NK-92 treated with Interleukin-12 subunit alpha and Interleukin-12 subunit beta, amount 100 ng/mL, for 24 hours (cell line): ENCODE results near the gene OR6B3.

ENCODE experiments used
- DNase-seq: peaks from one replicate; lab custom pipeline; 2025; lab: John Stamatoyannopoulos, UW

OR6B3 gene

DNA sequence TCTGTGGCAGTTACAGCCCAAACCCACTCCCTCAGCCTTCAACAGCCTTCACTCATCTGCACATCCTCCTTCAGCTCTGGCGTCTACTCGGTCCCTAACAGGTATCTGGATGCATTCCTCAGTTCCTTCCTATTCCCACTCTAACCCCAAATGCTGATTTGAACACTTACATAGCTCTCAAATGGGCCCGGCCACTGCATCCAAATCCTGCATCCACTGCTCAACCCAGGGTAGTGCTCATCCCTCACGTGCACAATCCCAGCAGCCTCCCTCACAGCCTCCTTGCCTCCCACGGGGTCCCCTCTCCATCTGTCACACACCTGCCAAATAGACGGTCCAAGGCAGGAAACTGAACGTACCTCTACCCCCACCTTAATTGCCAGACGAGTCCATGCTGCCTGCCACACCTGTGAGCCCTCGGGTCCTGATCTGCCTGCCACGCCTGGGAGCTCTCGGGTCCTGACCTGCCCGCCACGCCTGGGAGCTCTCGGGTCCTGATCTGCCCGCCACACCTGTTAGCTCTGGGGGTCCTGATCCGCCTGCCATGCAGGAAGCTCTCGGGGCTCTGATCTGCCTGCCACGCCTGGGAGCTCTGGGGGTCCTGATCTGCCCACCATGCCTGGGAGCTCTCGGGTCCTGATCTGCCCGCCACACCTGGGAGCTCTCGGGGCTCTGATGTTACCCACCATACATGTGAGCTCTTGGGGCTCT lies 9.9 kb downstream of the OR6B3 start:
- no peak for DNase-seq

DNA sequence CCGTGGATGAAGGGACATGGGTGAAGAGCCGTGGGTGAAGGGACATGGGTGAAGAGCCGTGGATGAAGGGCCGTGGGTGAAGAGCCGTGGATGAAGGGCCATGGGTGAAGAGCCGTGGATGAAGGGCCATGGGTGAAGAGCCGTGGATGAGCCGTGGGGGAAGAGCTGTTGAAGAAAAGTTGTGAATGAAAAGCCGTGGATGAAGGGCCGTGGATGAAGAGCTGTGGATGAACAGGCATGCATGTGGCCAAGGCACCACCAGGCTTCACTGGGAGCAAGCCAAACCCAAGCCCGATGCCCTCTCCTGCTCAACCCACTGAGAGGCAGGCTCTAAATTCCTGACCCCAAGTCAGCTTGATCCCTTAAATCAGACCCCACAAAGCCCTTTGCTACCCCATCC lies 10.6 kb downstream of the OR6B3 start:
- DNase-seq, result no peak

DNA sequence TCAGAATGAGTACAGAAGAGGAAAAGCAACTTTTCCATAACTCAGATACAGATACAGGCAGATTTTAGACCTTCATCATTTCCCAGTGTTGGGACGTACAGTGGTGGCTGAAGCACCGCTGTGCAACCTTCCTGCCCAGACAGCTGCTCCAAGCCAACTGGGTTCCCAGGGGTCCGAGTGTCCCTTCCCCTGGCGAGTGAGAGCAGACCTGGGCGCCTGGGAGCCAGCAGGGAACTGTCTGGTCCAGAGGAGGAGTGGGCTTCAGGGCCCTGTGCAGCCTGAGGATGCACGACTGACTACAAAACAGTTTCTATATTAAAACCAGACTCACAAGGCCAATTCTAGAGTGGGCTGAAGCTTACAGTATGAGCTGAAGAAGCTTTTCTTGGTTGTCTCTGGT lies 12.0 kb downstream of the OR6B3 start:
- DNase-seq, result no peak

DNA sequence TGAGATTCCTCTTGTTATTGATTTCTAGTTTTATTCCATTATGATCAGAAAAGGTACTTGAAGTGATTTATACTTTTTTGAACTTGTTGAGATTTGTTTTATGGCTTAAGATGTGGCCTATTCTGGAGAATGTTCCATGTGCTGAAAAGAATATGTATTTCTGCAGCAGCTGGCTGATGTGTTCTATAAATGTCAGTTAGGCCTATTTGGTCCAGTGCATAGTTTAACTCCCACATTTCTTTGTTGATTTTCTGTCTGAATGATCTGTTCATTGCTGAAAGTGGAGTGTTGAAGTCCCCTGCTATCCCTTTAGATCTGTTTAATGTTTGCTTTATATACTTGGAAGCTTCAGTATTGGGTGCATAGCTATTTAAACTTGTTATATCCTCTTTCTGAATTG lies 16.0 kb downstream of the OR6B3 start:
- DNase-seq, result no peak

DNA sequence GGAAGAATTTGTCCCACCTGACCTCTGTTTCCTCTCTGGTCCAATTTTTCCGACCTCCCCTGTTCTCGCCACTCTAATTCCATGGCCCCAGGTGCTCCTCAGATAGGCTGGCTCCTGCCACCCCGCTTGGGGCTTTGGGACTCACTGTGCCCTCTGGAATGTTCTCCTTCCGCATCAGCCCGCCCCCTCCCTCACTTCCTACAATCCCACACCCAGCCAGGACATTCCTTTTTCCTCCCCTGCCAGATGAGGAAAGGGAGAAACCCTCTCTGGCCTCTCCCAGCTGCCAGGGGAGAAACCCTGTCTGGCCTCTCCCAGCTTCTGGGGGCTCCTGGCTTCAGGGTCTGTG lies 20.0 kb downstream of the OR6B3 start:
- no peak for DNase-seq

DNA sequence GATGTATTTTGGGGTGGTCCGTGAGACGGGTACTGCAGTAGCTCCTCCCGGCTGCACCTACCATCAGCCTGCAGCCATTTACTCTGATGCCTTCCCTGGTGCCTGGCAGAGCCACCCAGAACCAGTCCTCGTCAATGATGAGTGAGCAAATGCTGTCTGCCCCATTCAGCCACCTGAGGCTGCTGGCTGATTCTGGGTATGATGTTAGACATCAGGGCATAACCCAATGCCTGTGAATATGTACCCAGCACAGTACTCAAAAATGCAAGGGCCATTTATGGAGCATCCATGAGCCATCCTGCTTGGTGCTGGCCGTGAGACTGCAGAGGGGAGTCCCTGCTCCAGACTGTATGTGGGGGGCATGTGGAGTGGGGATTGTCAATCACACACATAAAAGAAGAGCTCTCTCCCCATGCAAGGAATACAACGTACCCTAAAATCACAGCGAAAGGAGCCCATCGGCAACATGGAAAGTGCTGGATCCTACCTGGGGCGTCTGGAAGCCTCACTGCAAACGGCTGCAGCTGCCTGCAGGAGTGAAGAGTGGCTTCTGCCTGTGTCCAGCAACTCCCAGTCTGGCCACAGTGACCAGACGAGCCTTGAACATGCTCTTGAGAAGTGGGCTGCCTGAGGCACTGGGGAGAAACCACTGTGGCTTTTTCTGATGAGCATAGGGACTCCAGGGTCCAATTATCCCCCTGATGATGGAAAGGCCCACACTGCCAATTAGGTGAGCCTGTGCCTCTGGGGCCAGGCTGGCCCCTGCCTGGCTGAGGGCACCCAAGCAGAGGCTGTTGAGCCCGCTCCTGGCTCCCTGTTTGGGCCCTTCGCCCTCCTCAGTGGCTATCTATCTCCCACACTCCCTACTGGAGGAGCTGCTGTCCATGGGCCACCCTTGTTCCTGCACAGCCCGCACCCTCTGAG lies 20.7 kb downstream of the OR6B3 start:
- no peak for DNase-seq

DNA sequence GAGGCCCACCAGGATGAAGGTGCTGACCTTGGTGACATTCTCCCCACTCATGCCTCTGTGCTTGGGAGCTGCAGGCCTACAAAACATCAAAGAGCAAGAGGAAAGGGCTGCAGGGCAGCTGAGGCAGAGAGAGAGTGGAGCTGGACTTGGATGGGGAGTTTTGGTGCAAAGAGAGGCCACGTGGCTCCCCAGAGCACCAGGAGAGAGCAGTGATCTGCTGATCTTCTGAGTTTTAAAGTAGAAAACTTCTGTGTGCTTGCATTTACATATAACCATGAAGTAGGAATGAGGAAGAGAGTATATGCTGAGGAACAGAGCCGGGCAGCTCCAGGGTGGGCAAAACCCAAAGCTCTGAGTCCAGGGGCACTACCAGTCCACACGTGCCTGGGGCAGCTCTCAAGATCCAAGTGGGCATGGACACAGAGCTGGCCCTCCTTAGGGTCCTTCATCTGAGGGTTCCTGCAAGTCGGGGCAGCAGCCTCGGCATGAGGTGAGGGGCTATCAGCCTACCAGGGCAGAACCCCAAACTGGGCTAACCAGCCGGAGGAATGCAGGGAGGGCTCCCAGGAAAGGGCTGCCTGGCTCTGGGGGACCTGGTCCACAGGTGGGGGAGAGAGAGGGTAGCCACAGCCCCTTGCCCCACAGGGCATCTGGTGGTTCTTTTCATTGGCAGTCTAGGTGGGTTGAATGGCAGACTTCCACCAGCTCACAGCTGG lies 22.8 kb downstream of the OR6B3 start, which contains the start of gene OR6B2:
OR6B2 (minus strand) TSS at position 51 of the 716 bp plus-strand sequence; CDS start at position 51, 0 bp downstream.
- no peak for DNase-seq

DNA sequence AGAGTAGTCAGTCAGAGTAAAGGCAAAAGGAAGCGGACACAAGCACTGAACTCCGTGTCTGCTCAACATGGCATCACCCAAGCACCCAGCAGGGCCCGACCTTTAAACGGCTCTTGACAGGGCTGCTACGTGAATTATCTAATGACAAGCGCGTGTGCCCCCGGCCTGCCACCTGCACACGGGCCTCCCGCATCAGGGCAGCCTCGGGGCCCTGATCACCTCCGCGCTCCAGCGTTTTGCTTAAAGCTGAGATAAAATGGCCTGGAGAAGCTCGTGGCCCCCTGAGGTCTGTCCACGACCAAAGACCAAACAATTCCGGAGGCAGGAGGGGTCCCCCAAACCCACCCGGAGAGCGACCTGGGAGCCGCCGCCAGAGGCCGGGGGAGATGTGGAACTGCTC lies 28.6 kb downstream of the OR6B3 start:
- no peak for DNase-seq

DNA sequence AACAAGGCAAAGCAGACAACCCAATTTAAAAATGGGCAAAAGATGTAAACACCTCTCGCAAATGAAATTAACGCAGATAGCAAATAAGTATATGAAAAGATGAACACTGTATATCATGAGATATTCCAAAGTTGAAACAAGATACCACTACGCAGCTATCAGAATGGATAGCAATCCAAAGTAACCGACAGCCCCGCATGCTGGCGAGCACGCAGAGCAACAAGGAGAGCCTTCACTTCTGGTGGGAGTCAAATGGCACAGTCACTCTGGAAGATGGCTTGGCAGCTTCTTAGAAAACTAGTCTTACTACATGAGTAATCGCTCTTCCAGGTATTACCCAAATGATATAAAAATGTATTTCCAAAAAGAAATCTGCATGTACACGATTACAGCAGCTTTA lies 29.5 kb downstream of the OR6B3 start:
- DNase-seq, result no peak

DNA sequence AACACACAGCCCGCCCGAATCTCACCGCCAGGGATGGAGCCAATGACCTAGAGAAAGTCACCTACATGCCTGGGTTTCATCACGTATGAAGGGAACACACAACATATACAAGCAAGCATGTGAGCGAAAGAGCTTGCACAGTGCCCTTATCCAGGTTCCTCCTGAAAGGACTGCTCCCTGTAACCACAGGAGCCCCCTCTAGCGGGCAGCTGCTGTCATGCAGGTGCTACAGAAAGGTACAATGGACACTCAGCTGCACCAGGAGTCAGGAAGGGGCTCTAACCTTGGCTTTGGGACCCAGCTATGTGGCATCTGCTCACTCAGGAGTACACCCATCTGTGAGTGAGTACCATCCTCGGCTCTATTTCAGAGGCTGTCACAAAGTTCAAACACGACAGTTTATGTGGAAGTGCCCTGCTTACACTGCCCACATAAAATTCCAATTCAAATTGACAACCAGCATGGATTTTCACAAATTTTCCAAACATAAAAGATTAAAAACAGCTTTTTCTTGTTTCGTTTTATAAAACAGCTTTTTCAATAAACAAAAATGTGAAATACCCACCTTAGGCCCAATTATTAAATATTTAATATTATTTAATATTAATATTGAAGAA lies 31.7 kb downstream of the OR6B3 start:
- peak; percentile 24 for DNase-seq

DNA sequence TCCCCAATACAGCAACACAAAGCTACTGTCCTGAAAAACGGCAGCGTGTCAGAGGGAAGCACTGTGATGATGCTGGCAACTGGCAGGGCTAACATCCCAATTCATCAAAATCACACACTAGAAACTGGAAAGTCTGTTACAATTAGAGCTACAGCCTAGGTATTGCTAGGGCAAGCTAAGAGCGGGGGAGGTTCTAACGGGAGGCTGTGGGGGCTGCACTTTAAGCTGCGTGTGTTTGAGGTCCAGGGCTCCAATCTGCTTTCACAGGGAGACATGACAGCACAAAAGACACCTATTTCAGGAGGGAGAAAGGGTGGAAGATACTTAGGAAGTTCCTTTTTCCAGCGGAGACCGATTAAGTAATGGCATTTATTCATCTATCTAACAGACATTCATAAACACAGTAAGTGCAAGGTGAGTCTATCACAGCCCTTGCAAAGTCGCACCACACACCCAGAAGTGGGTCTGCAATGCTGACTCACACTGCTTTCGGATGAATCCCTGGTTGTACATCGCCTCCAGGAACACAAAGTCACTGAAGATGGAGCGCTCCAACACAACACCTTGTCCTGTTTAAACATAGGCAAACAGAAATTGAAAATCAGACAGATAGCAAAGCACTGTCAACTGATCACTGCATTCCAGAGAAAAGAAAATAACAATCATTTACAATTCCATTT lies 35.1 kb downstream of the OR6B3 start:
- DNase-seq, result no peak

DNA sequence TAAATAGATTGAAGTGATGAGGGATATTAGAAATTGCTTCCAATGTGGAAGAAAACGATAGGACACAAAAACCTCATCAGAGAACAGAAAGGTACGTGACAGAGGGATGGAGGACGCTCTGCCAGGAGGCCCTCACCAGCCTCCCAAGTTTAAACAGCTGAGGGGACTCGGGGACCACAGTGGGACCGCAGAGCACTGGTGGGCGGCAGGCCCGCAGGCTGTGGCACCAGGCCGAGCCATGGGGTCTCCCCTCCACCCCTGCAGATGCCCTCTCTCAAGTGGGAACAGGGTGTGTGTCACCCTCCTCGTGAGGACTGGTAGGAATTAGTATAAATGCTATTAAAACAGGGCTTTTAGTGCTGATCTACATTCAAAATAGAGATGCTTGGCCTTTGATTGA lies 39.0 kb downstream of the OR6B3 start:
- no peak for DNase-seq

DNA sequence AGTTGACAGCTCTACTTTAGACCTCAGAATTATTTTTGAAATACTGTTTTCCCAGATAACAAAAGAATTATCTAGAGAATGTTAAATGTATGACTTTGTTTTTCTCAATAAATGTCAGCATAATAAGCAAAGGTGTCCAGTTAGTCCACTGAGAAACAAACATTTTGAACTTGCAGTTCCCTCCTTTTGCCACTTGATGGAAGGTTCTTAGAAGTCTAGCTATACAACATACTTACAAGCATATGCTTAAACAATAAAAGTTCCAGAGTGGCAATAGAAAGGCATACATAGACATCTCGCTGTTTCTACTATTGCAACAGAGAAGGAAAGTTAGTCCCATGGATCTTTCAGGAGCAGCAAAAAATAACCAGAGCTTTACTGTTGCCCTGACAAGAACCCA lies 40.0 kb downstream of the OR6B3 start:
- no peak for DNase-seq

DNA sequence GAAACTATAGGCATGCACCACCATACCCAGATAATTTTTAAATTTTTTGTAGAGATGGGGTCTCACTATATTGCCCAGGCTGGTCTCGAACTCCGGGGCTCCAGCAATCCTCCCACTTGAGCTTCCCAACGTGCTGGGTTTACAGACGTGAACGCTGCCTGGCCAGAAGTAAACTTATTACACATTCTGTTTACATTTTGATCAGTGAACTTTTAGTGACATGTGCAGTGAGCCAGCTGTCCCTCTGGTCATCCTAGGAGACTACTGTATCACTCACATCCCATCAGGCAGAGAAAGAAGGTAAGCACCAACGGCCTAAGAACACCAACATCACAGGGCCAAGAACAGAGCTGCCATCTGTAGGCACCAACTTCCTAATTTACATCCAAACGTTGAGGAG lies 50.3 kb downstream of the OR6B3 start:
- DNase-seq, result no peak

DNA sequence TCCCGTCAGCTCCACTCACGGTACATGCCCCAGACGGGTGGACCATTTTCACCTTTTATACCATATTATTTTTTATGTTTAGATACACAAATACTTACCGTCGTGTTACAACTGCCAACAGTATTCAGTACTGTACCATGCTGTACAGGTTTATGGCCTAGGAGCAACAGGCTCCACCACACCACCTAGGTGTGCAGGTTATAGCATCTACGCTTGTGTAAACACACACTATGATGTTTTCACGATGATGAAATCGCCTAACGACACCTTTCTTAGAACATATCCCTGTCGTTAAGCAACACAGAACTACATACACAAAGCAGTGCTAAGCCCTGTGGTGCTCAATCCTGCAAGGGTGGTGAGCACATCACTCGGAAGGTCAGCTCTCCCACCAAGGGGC lies 52.6 kb downstream of the OR6B3 start:
- no peak for DNase-seq

DNA sequence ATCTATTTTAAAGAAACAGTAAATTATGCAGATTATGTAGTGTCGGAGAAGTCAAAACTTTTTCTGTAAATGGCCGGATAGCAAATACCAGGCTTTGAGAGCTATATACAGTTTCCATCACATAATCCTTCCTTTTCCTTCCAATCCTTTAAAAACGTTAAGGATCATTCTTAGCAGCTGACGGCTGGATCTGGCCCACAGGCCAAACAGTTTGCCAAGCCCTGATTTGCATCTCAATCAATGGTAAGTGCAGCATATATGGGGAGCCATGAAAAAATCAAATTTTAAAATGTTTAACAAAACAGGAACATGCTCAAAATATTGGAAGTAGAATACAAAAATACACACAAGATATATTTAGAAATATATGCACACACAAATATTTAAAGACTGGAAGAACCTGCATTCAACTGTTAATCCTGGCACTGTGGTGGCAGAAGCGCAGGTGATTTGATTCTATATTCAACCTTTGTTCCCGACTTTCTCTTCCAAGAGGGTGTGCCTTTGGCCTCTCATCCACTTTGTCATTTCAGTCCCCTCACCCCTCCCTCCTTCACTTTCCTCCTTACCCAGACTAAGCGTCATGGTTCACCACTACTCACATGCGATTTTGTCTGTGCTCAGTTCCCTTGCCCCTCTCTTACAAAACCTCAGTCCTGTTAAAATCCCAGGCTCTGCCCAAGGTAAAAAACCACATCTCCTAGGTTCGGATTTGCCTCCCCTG lies 55.5 kb downstream of the OR6B3 start:
- DNase-seq, result no peak
